Smooth muscle cell (in vitro differentiated cells): Measurements from ENCODE around the gene KRTAP19-6. TPM values are rescaled to one million over a fixed set of nuclear protein-coding genes. Genes with fewer than 3 reads are reported as not detected.

Source experiments
- DNase-seq: peaks from one replicate; lab custom pipeline; 2025; ENCODE audit not compliant: unreplicated experiment; lab: John Stamatoyannopoulos, UW
- H2AFZ ChIP-seq: fragments of 200-600 bp; sonication (generic); 2 replicates; pipeline ENCODE4 v1.6.0; 2016; ENCODE audit warnings: antibody characterized with exemption, low read depth, mild to moderate bottlenecking
- H3F3A ChIP-seq: fragments of 200-600 bp; sonication (generic); 2 replicates; pipeline ENCODE4 v1.6.0; 2017; ENCODE audit warnings: antibody characterized with exemption, low read depth
- H3K27ac ChIP-seq: fragments of 200-600 bp; sonication (generic); 2 replicates; pipeline ENCODE4 v1.5.1; 2016; ENCODE audit warnings: low read depth, mild to moderate bottlenecking
- H3K27me3 ChIP-seq: fragments of 200-600 bp; sonication (generic); 2 replicates; pipeline ENCODE4 v1.6.1; 2016; ENCODE audit warnings: low read depth, mild to moderate bottlenecking
- H3K36me3 ChIP-seq: fragments of 200-600 bp; sonication (generic); 2 replicates; pipeline ENCODE4 v1.5.1; 2016; ENCODE audit warnings: low read depth
- H3K4me1 ChIP-seq: fragments of 200-600 bp; sonication (generic); 2 replicates; pipeline ENCODE4 v1.5.1; 2016; ENCODE audit warnings: low read depth
- H3K4me2 ChIP-seq: fragments of 200-600 bp; sonication (generic); 2 replicates; pipeline ENCODE4 v1.6.0; 2016; ENCODE audit warnings: mild to moderate bottlenecking
- H3K4me3 ChIP-seq: fragments of 200-600 bp; sonication (generic); 2 replicates; pipeline ENCODE4 v1.5.1; 2016; ENCODE audit warnings: mild to moderate bottlenecking
- H3K79me2 ChIP-seq: fragments of 200-600 bp; sonication (generic); 2 replicates; pipeline ENCODE4 v1.6.0; 2016; ENCODE audit warnings: low read depth, mild to moderate bottlenecking
- H3K9ac ChIP-seq: fragments of 200-600 bp; sonication (generic); 2 replicates; pipeline ENCODE4 v1.6.0; 2016; ENCODE audit warnings: low read depth
- H3K9me3 ChIP-seq: fragments of 200-600 bp; sonication (generic); replicated peaks from 2 replicates; pipeline ENCODE4 v1.5.1; 2016; ENCODE audit warnings: low read depth
- H4K20me1 ChIP-seq: fragments of 200-600 bp; sonication (generic); 2 replicates; pipeline ENCODE4 v1.6.0; 2016; ENCODE audit warnings: low read depth
- WGBS: methylation state at CpG from one replicate; pipeline ENCODE4 v1.1.7; 2016; ENCODE audit warnings: low lambda C conversion rate; 5-methylcytosine and 5-hydroxymethylcytosine counted together
- polyA plus RNA-seq: library from polyadenylated mRNA; unstranded; fragments of >200 nt; fragmentation: Nextera tagmentation; extraction: Ambion mirVana; gene quantifications from 2 replicates; pipeline ENCODE4 v1.2.1, GENCODE V29; 2016
- total RNA-seq: library from RNA; depleted of rRNA; stranded (reverse); fragments of >200 nt; gene quantifications from 2 replicates; pipeline ENCODE4 v1.2.3, GENCODE V29; 2014
- TF ChIP-seq, protein P1 (sequence below): fragments of 200-600 bp; sonication (generic); IDR thresholded peaks from 2 replicates; pipeline ENCODE4 v1.5.1; 2017; ENCODE audit warnings: borderline replicate concordance, mild to moderate bottlenecking, antibody characterized with exemption; ENCODE audit not compliant: insufficient read depth, poor library complexity, severe bottlenecking

Gene KRTAP19-6
- total and polyA plus RNA-seq, 2 experiments from 2014 or later = not detected

DNA sequence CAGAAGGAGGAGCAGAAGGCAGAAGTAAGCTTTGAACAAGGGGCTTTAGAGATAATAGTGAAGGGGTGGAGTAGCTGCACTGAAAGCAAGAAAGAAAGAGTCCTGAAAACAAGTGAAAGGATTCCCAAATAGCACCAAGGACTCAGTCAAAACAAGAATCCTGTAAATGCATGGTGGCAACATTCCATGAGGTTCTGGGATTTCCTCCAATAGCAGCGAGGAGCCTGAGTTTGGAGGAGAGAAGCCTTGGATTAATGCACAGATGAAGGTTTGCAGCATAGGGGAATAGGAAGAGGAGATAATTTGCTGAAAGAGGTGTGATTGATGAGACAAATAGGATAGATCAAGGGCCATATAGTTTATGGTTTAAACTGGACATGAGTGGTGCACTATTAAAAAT lies 37.7 kb upstream of the KRTAP19-6 start:
- H3K4me2 ChIP-seq = no peak overlapping the region
- DNase-seq = no peak
- H2AFZ ChIP-seq = no peak overlapping the region
- H3K27me3 ChIP-seq = no peaks in the 10 kb centered on the region
- no peak overlapping the region for H3K9ac ChIP-seq
- H3K9me3 ChIP-seq = no peaks in the 10 kb centered on the region
- no peaks in the 10 kb centered on the region for H4K20me1 ChIP-seq
- no peaks in the 10 kb centered on the region for H3F3A ChIP-seq
- 60% methylated on average over 1 of the region's 1 CpG for WGBS
- no peak overlapping the region for H3K4me3 ChIP-seq
- no peaks in the 10 kb centered on the region for H3K4me1 ChIP-seq
- TF ChIP-seq, protein P1, sequence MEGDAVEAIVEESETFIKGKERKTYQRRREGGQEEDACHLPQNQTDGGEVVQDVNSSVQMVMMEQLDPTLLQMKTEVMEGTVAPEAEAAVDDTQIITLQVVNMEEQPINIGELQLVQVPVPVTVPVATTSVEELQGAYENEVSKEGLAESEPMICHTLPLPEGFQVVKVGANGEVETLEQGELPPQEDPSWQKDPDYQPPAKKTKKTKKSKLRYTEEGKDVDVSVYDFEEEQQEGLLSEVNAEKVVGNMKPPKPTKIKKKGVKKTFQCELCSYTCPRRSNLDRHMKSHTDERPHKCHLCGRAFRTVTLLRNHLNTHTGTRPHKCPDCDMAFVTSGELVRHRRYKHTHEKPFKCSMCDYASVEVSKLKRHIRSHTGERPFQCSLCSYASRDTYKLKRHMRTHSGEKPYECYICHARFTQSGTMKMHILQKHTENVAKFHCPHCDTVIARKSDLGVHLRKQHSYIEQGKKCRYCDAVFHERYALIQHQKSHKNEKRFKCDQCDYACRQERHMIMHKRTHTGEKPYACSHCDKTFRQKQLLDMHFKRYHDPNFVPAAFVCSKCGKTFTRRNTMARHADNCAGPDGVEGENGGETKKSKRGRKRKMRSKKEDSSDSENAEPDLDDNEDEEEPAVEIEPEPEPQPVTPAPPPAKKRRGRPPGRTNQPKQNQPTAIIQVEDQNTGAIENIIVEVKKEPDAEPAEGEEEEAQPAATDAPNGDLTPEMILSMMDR = no peak
- H3K79me2 ChIP-seq = no peaks in the 10 kb centered on the region
- no peak overlapping the region for H3K27ac ChIP-seq
- no peaks in the 10 kb centered on the region for H3K36me3 ChIP-seq

DNA sequence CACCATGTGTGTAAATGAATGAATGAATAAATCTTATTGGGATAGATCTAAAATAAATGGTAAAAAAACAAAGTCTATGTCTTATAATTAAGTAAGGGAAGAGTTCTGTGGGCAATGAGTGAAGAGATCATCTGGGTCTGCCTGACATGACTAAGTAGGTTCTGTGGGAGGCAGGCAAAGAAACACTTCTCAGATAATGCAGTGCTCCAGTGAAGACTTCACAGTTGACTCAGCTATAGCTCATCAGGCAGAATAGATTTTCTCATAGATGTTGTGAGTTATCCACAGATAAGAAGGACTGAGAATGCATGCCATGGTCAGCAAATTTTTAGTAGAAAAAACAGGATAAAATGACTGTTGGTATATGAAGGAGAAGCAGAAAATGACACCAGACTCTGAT lies 36.1 kb upstream of the KRTAP19-6 start:
- TF ChIP-seq, protein P1 = no peak
- Histone ChIP-seq H3K27ac (no peak overlapping the region), H4K20me1 (no peaks in the 10 kb centered on the region), H2AFZ (no peak overlapping the region), H3K9me3 (no peaks in the 10 kb centered on the region), H3F3A (no peaks in the 10 kb centered on the region), H3K9ac (no peak overlapping the region), H3K4me2 (no peak overlapping the region), H3K27me3 (no peaks in the 10 kb centered on the region), H3K4me3 (no peak overlapping the region), H3K36me3 (no peaks in the 10 kb centered on the region), H3K4me1 (no peaks in the 10 kb centered on the region), H3K79me2 (no peaks in the 10 kb centered on the region)
- no peak for DNase-seq

DNA sequence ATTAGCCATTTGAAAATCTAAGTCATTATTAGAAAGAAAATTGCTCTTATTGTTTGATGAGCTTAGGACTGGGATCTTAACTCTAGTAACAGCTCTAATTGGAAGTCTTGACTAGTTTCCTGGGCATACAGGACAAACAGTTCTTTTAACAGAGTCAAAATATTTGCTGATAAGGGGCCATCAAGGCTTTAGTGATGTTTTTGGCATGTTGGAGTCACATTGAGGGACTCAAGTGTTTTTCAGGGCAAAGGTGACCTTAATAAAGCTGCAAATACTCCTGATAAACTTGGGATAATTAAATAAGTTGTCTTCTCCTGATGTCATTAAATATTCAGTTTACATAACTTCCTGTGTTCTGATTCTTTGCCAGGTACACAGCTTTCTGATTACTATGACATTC lies 26.0 kb upstream of the KRTAP19-6 start:
- no peaks in the 10 kb centered on the region for H3K36me3 ChIP-seq
- H3K4me3 ChIP-seq = no peak overlapping the region
- H3K9ac ChIP-seq = no peak overlapping the region
- no peaks in the 10 kb centered on the region for H3K4me1 ChIP-seq
- no peak for DNase-seq
- no peaks in the 10 kb centered on the region for H3K9me3 ChIP-seq
- H3K27ac ChIP-seq = no peak overlapping the region
- H3K27me3 ChIP-seq = no peaks in the 10 kb centered on the region
- H3F3A ChIP-seq = no peaks in the 10 kb centered on the region
- H3K79me2 ChIP-seq = no peaks in the 10 kb centered on the region
- no peak overlapping the region for H2AFZ ChIP-seq
- TF ChIP-seq, protein P1 = no peak
- no peak overlapping the region for H3K4me2 ChIP-seq
- no peaks in the 10 kb centered on the region for H4K20me1 ChIP-seq

DNA sequence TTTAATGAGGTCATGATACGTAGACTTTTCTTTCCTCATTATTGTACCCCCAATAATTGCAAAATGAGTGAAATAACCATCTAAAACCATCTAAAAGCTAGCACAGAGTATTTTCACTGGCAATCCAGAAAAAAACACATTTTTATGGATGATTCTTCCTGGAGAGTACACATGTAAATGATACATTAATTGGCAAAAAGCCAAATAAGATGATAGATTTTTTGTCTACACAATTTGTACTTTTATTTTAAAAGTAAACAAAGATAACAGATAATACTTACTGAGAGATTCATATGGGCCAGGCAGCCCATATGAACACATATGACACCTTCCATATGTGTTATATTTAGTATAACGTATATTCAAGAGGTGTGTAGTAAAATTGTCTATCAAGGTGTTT lies 22.0 kb upstream of the KRTAP19-6 start:
- H3F3A ChIP-seq = no peaks in the 10 kb centered on the region
- TF ChIP-seq, protein P1 = no peak
- no peaks in the 10 kb centered on the region for H3K27me3 ChIP-seq
- no peak overlapping the region for H3K4me2 ChIP-seq
- no peaks in the 10 kb centered on the region for H4K20me1 ChIP-seq
- no peaks in the 10 kb centered on the region for H3K4me1 ChIP-seq
- H3K4me3 ChIP-seq = no peak overlapping the region
- WGBS = 76% methylated on average over 2 of the region's 2 CpGs
- no peak overlapping the region for H3K9ac ChIP-seq
- H3K79me2 ChIP-seq = no peaks in the 10 kb centered on the region
- H3K27ac ChIP-seq = no peak overlapping the region
- no peaks in the 10 kb centered on the region for H3K36me3 ChIP-seq
- no peaks in the 10 kb centered on the region for H3K9me3 ChIP-seq
- H2AFZ ChIP-seq = no peak overlapping the region
- DNase-seq = no peak
